Neutrophil (primary cell): Measurements from ENCODE around the gene CDC16.

ENCODE experiments used
- H3K27ac ChIP-seq: fragments of 200-600 bp; sonication (generic); 2 replicates; pipeline ENCODE4 v1.5.1; 2016; ENCODE audit warnings: mild to moderate bottlenecking, moderate library complexity
- H3K27me3 ChIP-seq: fragments of 200-600 bp; sonication (generic); 2 replicates; pipeline ENCODE4 v1.6.0; 2016; ENCODE audit warnings: mild to moderate bottlenecking
- H3K36me3 ChIP-seq: fragments of 200-600 bp; sonication (generic); 2 replicates; pipeline ENCODE4 v1.5.1; 2017
- H3K4me1 ChIP-seq, 2 experiments: fragments of 200-600 bp in 1 of 2; sonication (generic) in 1 of 2; 1 replicate in 1 of 2; 2 replicates in 1 of 2; pipeline versions ENCODE4 v1.5.1 to v1.6.1; 2013 to 2016; ENCODE audit warnings: low read depth in 1 of 2, low read length in 1 of 2, mild to moderate bottlenecking in 1 of 2, moderate library complexity in 1 of 2; ENCODE audit not compliant: control insufficient read depth in 1 of 2, insufficient read depth in 1 of 2
- H3K4me3 ChIP-seq, 2 experiments: fragments of 200-600 bp in 1 of 2; sonication (generic) in 1 of 2; 1 replicate in 1 of 2; 2 replicates in 1 of 2; pipeline ENCODE4 v1.5.1; 2013 to 2016; ENCODE audit warnings: low read depth in 1 of 2, low read length in 1 of 2, mild to moderate bottlenecking in 1 of 2, moderate library complexity in 1 of 2
- H3K9me3 ChIP-seq: fragments of 200-600 bp; sonication (generic); 2 replicates; pipeline ENCODE4 v1.5.1; 2016
- CTCF ChIP-seq: fragments of 200-600 bp; sonication (generic); IDR thresholded peaks from 2 replicates; pipeline ENCODE4 v1.5.1; 2016; ENCODE audit warnings: antibody characterized with exemption

The CDC16 gene

GRCh38 chr13:114309086-114309485 is 74.4 kb downstream of the CDC16 start:
- Histone ChIP-seq H3K4me3 (no peak overlapping the region), H3K9me3 (no peaks in the 10 kb centered on the region), H3K36me3 (peaks cover 24% of the 10 kb centered on the region), H3K27me3 (no peaks in the 10 kb centered on the region), H3K27ac (no peak overlapping the region), H3K4me1 (peaks cover 7% of the 10 kb centered on the region in 2 experiments)
- TF ChIP-seq CTCF, result no peak

GRCh38 chr13:114309806-114310410 is 75.2 kb downstream of the CDC16 start:
- no peak for TF ChIP-seq CTCF
- no peak overlapping the region for H3K27ac ChIP-seq
- peaks cover 10 to 11% of the 10 kb centered on the region in 2 experiments for H3K4me1 ChIP-seq
- H3K4me3 ChIP-seq, result no peak overlapping the region
- H3K9me3 ChIP-seq, result no peaks in the 10 kb centered on the region
- H3K36me3 ChIP-seq, result peaks cover 16% of the 10 kb centered on the region
- no peaks in the 10 kb centered on the region for H3K27me3 ChIP-seq

GRCh38 chr13:114310956-114311355 is 76.3 kb downstream of the CDC16 start:
- Histone ChIP-seq H3K4me1 (peaks cover 18 to 21% of the 10 kb centered on the region in 2 experiments), H3K9me3 (no peaks in the 10 kb centered on the region), H3K27ac (no peak overlapping the region), H3K27me3 (no peaks in the 10 kb centered on the region), H3K36me3 (peaks cover 12% of the 10 kb centered on the region), H3K4me3 (no peak overlapping the region)
- TF ChIP-seq CTCF, result no peak

GRCh38 chr13:114311387-114311786 is 76.7 kb downstream of the CDC16 start:
- Histone ChIP-seq H3K36me3 (peaks cover 8% of the 10 kb centered on the region), H3K9me3 (no peaks in the 10 kb centered on the region), H3K4me3 (no peak overlapping the region), H3K27ac (no peak overlapping the region), H3K4me1 (peaks cover 18 to 21% of the 10 kb centered on the region in 2 experiments), H3K27me3 (no peaks in the 10 kb centered on the region)
- TF ChIP-seq CTCF, result no peak

GRCh38 chr13:114311908-114312307 is 77.2 kb downstream of the CDC16 start:
- Histone ChIP-seq H3K27ac (no peak overlapping the region), H3K36me3 (peaks cover 3% of the 10 kb centered on the region), H3K9me3 (no peaks in the 10 kb centered on the region), H3K27me3 (no peaks in the 10 kb centered on the region), H3K4me3 (no peak overlapping the region), H3K4me1 (peaks cover 18 to 21% of the 10 kb centered on the region in 2 experiments)
- no peak for TF ChIP-seq CTCF
